Uterus (tissue), 4 donors: Measurements from ENCODE around the gene ACSS1. TPM values are rescaled to one million over a fixed set of nuclear protein-coding genes. Genes with fewer than 3 reads are reported as not detected.

Experiments
- DNase-seq, 2 donors: peaks; one replicate each; pipeline ENCODE4 v3.0.0-alpha.2; 2019 to 2020
- H3K27ac ChIP-seq, 2 donors: fragments of 200-600 bp; sonication (generic); 1 replicate in 1 of 2; 2 replicates in 1 of 2; pipeline ENCODE4 v1.5.1; 2016 to 2018
- H3K27me3 ChIP-seq, 2 donors: fragments of 200-600 bp; sonication (generic); one replicate each; pipeline ENCODE4 v1.5.1; 2018 to 2019; ENCODE audit warnings: control low read depth in 1 of 2
- H3K36me3 ChIP-seq, 2 donors: fragments of 200-600 bp; sonication (generic); one replicate each; pipeline ENCODE4 v1.5.1; 2019; ENCODE audit warnings: control low read depth in 1 of 2
- H3K4me1 ChIP-seq, 2 donors: fragments of 200-600 bp; sonication (generic); one replicate each; pipeline ENCODE4 v1.5.1; 2018 to 2019; ENCODE audit warnings: control low read depth in 1 of 2
- H3K4me3 ChIP-seq, 2 donors: fragments of 200-600 bp; sonication (generic); 1 replicate in 1 of 2; 2 replicates in 1 of 2; pipeline ENCODE4 v1.5.1; 2018 to 2019; ENCODE audit warnings: mild to moderate bottlenecking in 1 of 2
- H3K9me3 ChIP-seq, 2 donors: fragments of 200-600 bp; sonication (generic); one replicate each; pipeline ENCODE4 v1.5.1; 2019; ENCODE audit warnings: control low read depth in 1 of 2
- CTCF ChIP-seq, 4 experiments: fragments of 200-600 bp in 2 of 4; fragments of 450-650 bp in 2 of 4; sonication (generic) in 2 of 4; IDR thresholded peaks; one replicate each; pipeline ENCODE4 v1.5.1; 2016 to 2019; ENCODE audit warnings: antibody characterized with exemption in 4 of 4, mild to moderate bottlenecking in 2 of 4, moderate library complexity in 1 of 4
- POLR2A ChIP-seq, 2 donors: fragments of 450-650 bp; IDR thresholded peaks; one replicate each; pipeline ENCODE4 v1.6.1; 2016; ENCODE audit warnings: antibody characterized with exemption in 2 of 2, mild to moderate bottlenecking in 1 of 2, moderate library complexity in 1 of 2
- intact Hi-C: fragments of 100-400 bp; cut with DNase I; formaldehyde crosslinking; loops from one replicate; pipeline ENCODE4 v1.15.1; 2023; ENCODE audit warnings: low total_unique reads
- total RNA-seq, 4 donors: library from RNA; depleted of rRNA in 3 of 4; stranded (reverse); fragments of >200 nt in 3 of 4; gene quantifications; one replicate each; pipeline versions ENCODE4 v1.1.0 to v1.2.4, GENCODE V29; 2014 to 2023
- donor health status: DM: yes; HTN: yes; CAD: no.

ACSS1 gene
- total RNA-seq, 4 donors from 2014 or later: 11.8 to 35.1 (median 23.1) TPM

DNA sequence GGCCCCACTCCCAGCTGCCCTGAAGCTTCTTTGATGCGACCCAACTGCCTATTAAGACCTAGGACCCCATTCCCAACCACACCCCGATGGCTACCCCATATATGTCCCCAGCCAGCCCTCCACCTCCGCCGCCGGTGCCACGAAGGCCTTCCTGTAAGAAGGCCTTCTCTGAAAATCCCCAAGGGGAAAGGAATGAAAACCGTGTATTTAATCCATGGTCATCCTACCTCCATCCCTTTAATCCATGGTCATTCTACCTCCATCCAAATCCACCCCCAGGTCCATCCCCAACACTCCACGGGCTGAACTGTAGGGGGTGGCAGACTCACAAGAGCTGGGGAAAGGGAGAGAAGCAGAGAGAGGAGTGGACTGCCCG lies 24.5 kb upstream of the ACSS1 start:
- DNase-seq: no peak
- Histone ChIP-seq H3K4me3 (no peak overlapping the region), H3K27ac (no peak overlapping the region), H3K36me3 (no peaks in the 10 kb centered on the region), H3K27me3 (peaks cover 19 to 62% of the 10 kb centered on the region in 2 donors), H3K4me1 (peaks cover 0 to 4% of the 10 kb centered on the region in 2 donors), H3K9me3 (no peaks in the 10 kb centered on the region)
- TF ChIP-seq CTCF (IDR thresholded peaks at IDR 0.05): no peak
- no peak for TF ChIP-seq POLR2A (IDR thresholded peaks at IDR 0.05)
- intact Hi-C loops: no loop called here

DNA sequence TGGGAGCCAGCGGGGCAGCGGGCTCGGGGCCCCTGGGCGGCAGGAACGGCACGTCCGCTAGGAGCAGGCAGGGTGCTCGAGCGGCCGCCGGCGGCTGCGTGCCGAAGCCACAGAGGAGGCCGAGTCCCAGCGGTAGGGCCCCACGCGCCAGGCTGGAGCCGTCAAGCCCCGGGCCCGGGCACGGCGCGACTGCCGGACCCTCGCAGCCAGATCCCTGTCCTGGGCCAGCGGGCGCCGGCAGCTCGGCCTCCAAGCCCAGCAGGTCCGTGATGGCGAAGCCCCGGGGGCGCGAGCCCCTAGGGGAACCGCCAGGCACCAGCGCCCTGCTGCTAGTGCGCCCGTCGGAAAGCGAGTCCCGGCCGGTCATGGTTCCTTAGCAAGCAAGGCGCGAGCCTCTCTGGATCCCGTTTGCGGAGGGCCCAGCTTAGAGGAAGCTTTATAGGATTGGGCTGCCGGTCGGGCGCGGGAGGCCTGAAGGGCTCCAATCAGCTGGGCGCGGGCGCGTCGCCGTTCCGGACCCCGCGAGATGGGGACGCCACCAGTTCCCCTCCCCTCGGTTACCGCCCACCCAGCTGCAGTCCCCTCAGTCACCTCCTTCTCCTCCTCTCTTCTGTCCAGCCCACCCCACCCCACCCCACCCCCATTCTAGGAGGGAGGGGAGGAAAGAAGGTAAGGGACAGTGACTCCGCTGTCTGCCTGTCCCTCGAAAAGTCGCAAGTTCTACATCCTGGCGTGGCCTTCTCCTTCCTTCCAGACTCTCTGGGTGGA lies 24.0 kb upstream of the ACSS1 start, which contains the start of gene VSX1:
Gene VSX1, minus strand, starts transcription at position 412 of the 768 bp plus-strand sequence. Its CDS starts 45 bp downstream, at position 367.
- intact Hi-C loops: no loop called here
- Histone ChIP-seq H3K27ac (no peak within 1 kb of the TSS), H3K36me3 (no peaks in the 10 kb centered on the region), H3K27me3 (peaks cover 19 to 62% of the 10 kb centered on the region in 2 donors), H3K4me1 (peaks cover 0 to 7% of the 10 kb centered on the region in 2 donors), H3K4me3 (no peak within 1 kb of the TSS), H3K9me3 (no peaks in the 10 kb centered on the region)
- no peak for TF ChIP-seq POLR2A (IDR thresholded peaks at IDR 0.05)
- TF ChIP-seq CTCF (IDR thresholded peaks at IDR 0.05): no peak
- no peak for DNase-seq

- Histone ChIP-seq H3K4me3 (no peak overlapping the region), H3K4me1 (peaks cover 0 to 7% of the 10 kb centered on the region in 2 donors), H3K27ac (no peak overlapping the region), H3K27me3 (peaks cover 19 to 58% of the 10 kb centered on the region in 2 donors), H3K36me3 (no peaks in the 10 kb centered on the region), H3K9me3 (no peaks in the 10 kb centered on the region)
- no peak for DNase-seq
- intact Hi-C loops: no loop called here
- TF ChIP-seq POLR2A (IDR thresholded peaks at IDR 0.05) (no peak), CTCF (IDR thresholded peaks at IDR 0.05) (no peak)
Observed at GRCh38 chr20:25081065-25081729, 23.3 kb upstream of the ACSS1 start.

DNA sequence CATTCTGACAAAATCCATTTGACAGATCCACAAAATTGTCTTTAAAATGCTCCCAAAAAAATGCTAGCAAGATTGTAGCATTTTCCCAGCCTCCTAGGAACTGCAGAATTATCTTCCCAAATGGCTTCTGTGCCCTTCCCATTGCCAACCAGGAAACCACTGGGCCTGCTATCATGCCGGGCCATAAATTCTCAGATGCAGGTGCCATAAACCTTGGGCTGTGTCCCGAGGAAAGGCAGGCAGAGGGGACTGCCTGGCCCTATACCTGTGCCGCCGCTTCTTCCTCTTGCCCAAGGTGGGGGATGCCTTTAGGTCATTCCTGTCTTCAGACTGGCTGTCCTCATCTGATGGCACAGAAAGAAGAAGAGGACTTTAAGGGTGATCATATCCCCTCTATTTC lies 21.2 kb upstream of the ACSS1 start:
- no peak for DNase-seq
- Histone ChIP-seq H3K9me3 (no peaks in the 10 kb centered on the region), H3K36me3 (no peaks in the 10 kb centered on the region), H3K4me1 (peaks cover 0 to 7% of the 10 kb centered on the region in 2 donors), H3K27ac (no peak overlapping the region), H3K27me3 (peaks cover 17 to 40% of the 10 kb centered on the region in 2 donors), H3K4me3 (no peak overlapping the region)
- intact Hi-C loops: loop anchor here (5.0 kb wide), 1 partner anchor 318 kb away; no protein-coding TSS in a partner anchor
- TF ChIP-seq CTCF (IDR thresholded peaks at IDR 0.05): no peak

DNA sequence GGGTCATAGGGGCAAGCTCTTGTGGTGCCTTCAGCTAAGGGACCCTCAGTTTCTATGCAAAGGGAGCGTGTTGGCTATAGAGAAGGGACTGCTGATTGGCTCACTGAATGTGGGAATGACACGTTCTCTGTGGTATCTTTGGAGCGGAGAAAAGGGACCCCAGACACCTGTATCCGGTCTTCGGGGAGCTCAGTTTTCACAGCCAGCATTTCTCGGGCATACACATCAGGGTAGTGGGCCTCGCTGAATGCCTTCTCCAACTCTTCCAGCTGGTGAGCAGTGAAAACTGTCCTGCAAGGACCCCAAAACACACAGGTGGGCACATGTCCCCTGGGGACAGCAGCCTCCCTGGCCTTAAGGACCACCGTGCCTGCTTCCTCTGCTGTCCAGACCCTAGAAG lies 20.7 kb upstream of the ACSS1 start:
- H3K4me3 ChIP-seq: no peak overlapping the region
- H3K36me3 ChIP-seq: no peaks in the 10 kb centered on the region
- intact Hi-C loops: loop anchor here (5.0 kb wide), 1 partner anchor 319 kb away; no protein-coding TSS in a partner anchor
- H3K4me1 ChIP-seq: peaks cover 0 to 7% of the 10 kb centered on the region in 2 donors
- H3K9me3 ChIP-seq: no peaks in the 10 kb centered on the region
- no peak for TF ChIP-seq POLR2A (IDR thresholded peaks at IDR 0.05)
- no peak for TF ChIP-seq CTCF (IDR thresholded peaks at IDR 0.05)
- DNase-seq: no peak
- H3K27ac ChIP-seq: no peak overlapping the region
- peaks cover 17 to 34% of the 10 kb centered on the region in 2 donors for H3K27me3 ChIP-seq
